Endothelial cell of umbilical vein (primary cell): Measurements from ENCODE around the gene FTCDNL1.

Experiments used
- EZH2 ChIP-seq: IDR thresholded peaks from 2 replicates; pipeline ENCODE4 v1.6.1; 2012; ENCODE audit warnings: borderline replicate concordance, low read depth, mild to moderate bottlenecking, moderate library complexity, low read length, inconsistent platforms; ENCODE audit not compliant: severe bottlenecking
- POLR2A ChIP-seq: IDR thresholded peaks from 2 replicates; pipeline ENCODE4 v1.6.1; 2012; ENCODE audit warnings: low read depth, mild to moderate bottlenecking, control low read depth, low read length
- TF ChIP-seq, protein P1 (sequence below), 2 donors: IDR thresholded peaks; 1 replicate in 1 of 2; 2 replicates in 1 of 2; pipeline ENCODE4 v1.5.1; 2011; ENCODE audit warnings: low read length in 2 of 2, mild to moderate bottlenecking in 2 of 2, moderate library complexity in 2 of 2, control low read depth in 1 of 2, inconsistent platforms in 1 of 2, low read depth in 1 of 2; ENCODE audit not compliant: insufficient read depth in 1 of 2; ENCODE audit errors: extremely low read depth in 1 of 2

DNA sequence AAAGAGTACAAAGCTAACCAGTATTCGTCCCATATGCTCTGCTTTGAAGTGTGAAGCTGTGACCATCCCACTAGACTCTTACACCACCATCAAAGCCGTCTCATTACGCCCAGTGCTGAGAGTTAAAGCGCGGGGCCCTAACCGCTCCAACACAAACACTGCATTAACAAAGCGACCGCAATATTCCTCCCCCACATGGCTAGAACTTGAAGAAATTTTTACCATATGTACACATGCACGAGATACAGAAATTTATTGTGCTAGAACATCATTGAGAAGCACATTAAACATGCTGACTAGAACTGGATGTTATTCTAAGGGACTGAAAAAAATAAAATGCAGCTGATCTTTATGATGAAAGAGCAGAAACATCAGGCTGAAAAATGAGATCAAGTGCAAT lies 20.5 kb downstream of the FTCDNL1 start:
- TF ChIP-seq, protein P1, sequence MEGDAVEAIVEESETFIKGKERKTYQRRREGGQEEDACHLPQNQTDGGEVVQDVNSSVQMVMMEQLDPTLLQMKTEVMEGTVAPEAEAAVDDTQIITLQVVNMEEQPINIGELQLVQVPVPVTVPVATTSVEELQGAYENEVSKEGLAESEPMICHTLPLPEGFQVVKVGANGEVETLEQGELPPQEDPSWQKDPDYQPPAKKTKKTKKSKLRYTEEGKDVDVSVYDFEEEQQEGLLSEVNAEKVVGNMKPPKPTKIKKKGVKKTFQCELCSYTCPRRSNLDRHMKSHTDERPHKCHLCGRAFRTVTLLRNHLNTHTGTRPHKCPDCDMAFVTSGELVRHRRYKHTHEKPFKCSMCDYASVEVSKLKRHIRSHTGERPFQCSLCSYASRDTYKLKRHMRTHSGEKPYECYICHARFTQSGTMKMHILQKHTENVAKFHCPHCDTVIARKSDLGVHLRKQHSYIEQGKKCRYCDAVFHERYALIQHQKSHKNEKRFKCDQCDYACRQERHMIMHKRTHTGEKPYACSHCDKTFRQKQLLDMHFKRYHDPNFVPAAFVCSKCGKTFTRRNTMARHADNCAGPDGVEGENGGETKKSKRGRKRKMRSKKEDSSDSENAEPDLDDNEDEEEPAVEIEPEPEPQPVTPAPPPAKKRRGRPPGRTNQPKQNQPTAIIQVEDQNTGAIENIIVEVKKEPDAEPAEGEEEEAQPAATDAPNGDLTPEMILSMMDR (IDR thresholded peaks at IDR 0.05; ENCODE audit: extremely low read depth in 1 of 2, insufficient read depth in 1 of 2, low read depth in 1 of 2, low read length in 2 of 2), result no peak
- TF ChIP-seq POLR2A (no peak), EZH2 (no peak)
